IMR-90 (cell line): Measurements from ENCODE around the gene POLR2E. TPM values are rescaled to one million over a fixed set of nuclear protein-coding genes. Genes with fewer than 3 reads are reported as not detected.

Experiments
- ATAC-seq: fragments of 200-7000 bp; cut with Tn5 transposase; 2 replicates; pipeline ENCODE4 v1.9.1; 2020; ENCODE audit warnings: low read depth, mild to moderate bottlenecking, moderate library complexity
- BruUV-seq: library from RNA; stranded (reverse); fragments of 400-500 nt; replicated peaks from 2 replicates; lab custom pipeline; 2021; lab: Mats Ljungman, UMichigan
- CTCF ChIA-PET: fragments of 300-600 bp; formaldehyde crosslinking; extraction: SDS; loops from one replicate; lab custom pipeline; 2021; ENCODE audit warnings: antibody characterized with exemption; lab: Yijun Ruan, JAX
- POLR2A ChIA-PET: fragments of 300-600 bp; sonication (Branson Sonifier 250); formaldehyde crosslinking; loops from one replicate; lab custom pipeline; 2022; ENCODE audit warnings: antibody characterized with exemption; ENCODE audit not compliant: unreplicated experiment; lab: Charles Lee
- DNase-seq: peaks from one replicate; pipeline ENCODE4 v3.0.0; 2013
- H2AFZ ChIP-seq: replicated peaks from 2 replicates; pipeline ENCODE3; 2013; ENCODE audit warnings: low read length, mild to moderate bottlenecking; ENCODE audit not compliant: poor library complexity
- H2AK5ac ChIP-seq: 2 replicates; pipeline ENCODE4 v1.6.1; 2013; ENCODE audit warnings: low read depth, low read length, inconsistent platforms
- H2AK9ac ChIP-seq: replicated peaks from 2 replicates; pipeline ENCODE3; 2013; ENCODE audit warnings: mild to moderate bottlenecking, low read depth, low read length, moderate library complexity; ENCODE audit not compliant: poor library complexity
- H2BK120ac ChIP-seq: 2 replicates; pipeline ENCODE4 v1.6.1; 2013; ENCODE audit warnings: low read depth, low read length, inconsistent platforms
- H2BK15ac ChIP-seq: 3 replicates; pipeline ENCODE4 v1.6.1; 2013; ENCODE audit warnings: low read depth, low read length, inconsistent platforms
- H2BK20ac ChIP-seq: 2 replicates; pipeline ENCODE4 v1.6.1; 2013; ENCODE audit warnings: low read depth, mild to moderate bottlenecking, inconsistent platforms, low read length, moderate library complexity
- H2BK5ac ChIP-seq: 2 replicates; pipeline ENCODE4 v1.6.1; 2013; ENCODE audit warnings: mild to moderate bottlenecking, low read depth, low read length, inconsistent platforms; ENCODE audit not compliant: poor library complexity, severe bottlenecking
- H3K14ac ChIP-seq: replicated peaks from 2 replicates; pipeline ENCODE4 v1.6.1; 2013; ENCODE audit warnings: low read depth, low read length, inconsistent platforms
- H3K18ac ChIP-seq: 2 replicates; pipeline ENCODE4 v1.6.1; 2013; ENCODE audit warnings: low read depth, low read length, control low read depth
- H3K23ac ChIP-seq: 2 replicates; pipeline ENCODE4 v1.6.1; 2013; ENCODE audit warnings: low read depth, low read length, inconsistent platforms
- H3K27ac ChIP-seq: 2 replicates; pipeline ENCODE4 v1.5.1; 2013; ENCODE audit warnings: mild to moderate bottlenecking, control low read depth, low read length; ENCODE audit not compliant: insufficient read depth
- H3K27me3 ChIP-seq: 2 replicates; pipeline ENCODE4 v1.6.1; 2013; ENCODE audit warnings: low read length; ENCODE audit not compliant: control insufficient read depth, insufficient read depth
- H3K36me3 ChIP-seq: 2 replicates; pipeline ENCODE4 v1.6.1; 2013; ENCODE audit warnings: low read length, mixed read lengths; ENCODE audit not compliant: control insufficient read depth, insufficient read depth
- H3K4ac ChIP-seq: 2 replicates; pipeline ENCODE4 v1.6.1; 2013; ENCODE audit warnings: low read depth, low read length, inconsistent platforms
- H3K4me1 ChIP-seq: 2 replicates; pipeline ENCODE4 v1.6.1; 2013; ENCODE audit warnings: low read length, mixed read lengths; ENCODE audit not compliant: control insufficient read depth, insufficient read depth
- H3K4me2 ChIP-seq: 2 replicates; pipeline ENCODE4 v1.6.1; 2013; ENCODE audit warnings: low read depth, mild to moderate bottlenecking, control low read depth, low read length, moderate library complexity
- H3K4me3 ChIP-seq: 2 replicates; pipeline ENCODE4 v1.5.1; 2013; ENCODE audit warnings: low read depth, mild to moderate bottlenecking, control low read depth, low read length, moderate library complexity; ENCODE audit not compliant: insufficient read depth
- H3K56ac ChIP-seq: 2 replicates; pipeline ENCODE4 v1.6.1; 2013; ENCODE audit warnings: low read length, inconsistent platforms; ENCODE audit not compliant: insufficient read depth; ENCODE audit errors: extremely low read depth
- H3K79me1 ChIP-seq, 2 experiments: 2 replicates each; pipeline ENCODE4 v1.6.1; 2013; ENCODE audit warnings: low read length in 2 of 2, inconsistent platforms in 1 of 2, low read depth in 1 of 2
- H3K9ac ChIP-seq: 2 replicates; pipeline ENCODE4 v1.6.1; 2013; ENCODE audit warnings: low read depth, low read length, control low read depth
- H3K9me1 ChIP-seq: 2 replicates; pipeline ENCODE4 v1.6.1; 2013; ENCODE audit warnings: low read length, inconsistent platforms; ENCODE audit not compliant: insufficient read depth
- H3K9me3 ChIP-seq: 2 replicates; pipeline ENCODE4 v1.6.1; 2013; ENCODE audit warnings: low read length; ENCODE audit not compliant: control insufficient read depth, insufficient read depth
- H4K20me1 ChIP-seq: 2 replicates; pipeline ENCODE4 v1.6.1; 2013; ENCODE audit warnings: low read length, inconsistent platforms; ENCODE audit not compliant: insufficient read depth
- H4K5ac ChIP-seq: 2 replicates; pipeline ENCODE4 v1.6.1; 2013; ENCODE audit warnings: mild to moderate bottlenecking, low read depth, low read length, control low read depth
- H4K8ac ChIP-seq, 2 experiments: 2 replicates each; pipeline ENCODE4 v1.6.1; 2013; ENCODE audit warnings: low read depth in 2 of 2, low read length in 2 of 2, control low read depth in 1 of 2, inconsistent platforms in 1 of 2
- H4K91ac ChIP-seq: 2 replicates; pipeline ENCODE4 v1.6.1; 2013; ENCODE audit warnings: low read depth, low read length, inconsistent platforms; ENCODE audit not compliant: insufficient read depth
- CEBPB ChIP-seq: IDR thresholded peaks from 2 replicates; pipeline ENCODE4 v1.6.1; 2012; ENCODE audit warnings: low read depth, low read length, improper control_type of control experiment
- CHD1 ChIP-seq: IDR thresholded peaks from 2 replicates; pipeline ENCODE4 v1.6.1; 2012; ENCODE audit warnings: low read depth, low read length, improper control_type of control experiment
- FOS ChIP-seq: fragments of 150-350 bp; IDR thresholded peaks from 2 replicates; pipeline ENCODE4 v1.6.1; 2016; ENCODE audit warnings: low read depth, low read length
- MAFK ChIP-seq: IDR thresholded peaks from 2 replicates; pipeline ENCODE4 v1.6.1; 2012; ENCODE audit warnings: low read depth, low read length, improper control_type of control experiment
- MAZ ChIP-seq: IDR thresholded peaks from 2 replicates; pipeline ENCODE4 v1.6.1; 2012; ENCODE audit warnings: low read depth, mild to moderate bottlenecking, low read length, improper control_type of control experiment, moderate library complexity, borderline replicate concordance
- SMC3 ChIP-seq: fragments of 150-350 bp; IDR thresholded peaks from 2 replicates; pipeline ENCODE4 v1.6.1; 2016; ENCODE audit warnings: low read depth, mild to moderate bottlenecking, antibody characterized with exemption, low read length, moderate library complexity
- WGBS, 2 experiments: methylation state at CpG; one replicate each; pipeline versions ENCODE4 v1.1.5 to v1.1.7; 2013; ENCODE audit warnings: missing lambda C conversion rate in 2 of 2; ENCODE audit not compliant: insufficient read length in 1 of 2; ENCODE audit errors: extremely low coverage in 2 of 2; 5-methylcytosine and 5-hydroxymethylcytosine counted together
- dilution Hi-C: fragments of 300-500 bp; cut with HindIII; formaldehyde crosslinking; loops from one replicate; pipeline ENCODE4 v1.14.3; 2018; ENCODE audit warnings: low sequenced_read_pairs; ENCODE audit not compliant: unreplicated experiment
- in situ Hi-C: fragments of 300-500 bp; cut with MboI; formaldehyde crosslinking; loops from 3 replicates; pipeline ENCODE4 v1.14.3; 2019; ENCODE audit warnings: low sequenced_read_pairs, inconsistent platforms, mixed read lengths
- intact Hi-C: fragments of 100-400 bp; cut with micrococcal nuclease; formaldehyde crosslinking; loops from 2 replicates; pipeline ENCODE4 v1.10.0; 2022
- polyA plus RNA-seq, 3 experiments: library from polyadenylated mRNA; depleted of rRNA; stranded (reverse); fragments of >200 nt; gene quantifications; 2 replicates each; pipeline ENCODE4 v1.2.3, GENCODE V29; 2012; ENCODE audit warnings: low replicate concordance in 1 of 3
- total RNA-seq: library from RNA; depleted of rRNA; stranded (reverse); fragments of >200 nt; gene quantifications from 2 replicates; pipeline ENCODE4 v1.2.3, GENCODE V29; 2012
- TF ChIP-seq, protein P1 (sequence below): fragments of 150-350 bp; IDR thresholded peaks from 2 replicates; pipeline ENCODE4 v1.6.1; 2017; ENCODE audit warnings: mild to moderate bottlenecking, antibody characterized with exemption, low read length, low read depth

The POLR2E gene
- total and polyA plus RNA-seq, 2 of the 4 experiments (the other 2 are of a cell fraction) = 294 to 391 TPM

DNA sequence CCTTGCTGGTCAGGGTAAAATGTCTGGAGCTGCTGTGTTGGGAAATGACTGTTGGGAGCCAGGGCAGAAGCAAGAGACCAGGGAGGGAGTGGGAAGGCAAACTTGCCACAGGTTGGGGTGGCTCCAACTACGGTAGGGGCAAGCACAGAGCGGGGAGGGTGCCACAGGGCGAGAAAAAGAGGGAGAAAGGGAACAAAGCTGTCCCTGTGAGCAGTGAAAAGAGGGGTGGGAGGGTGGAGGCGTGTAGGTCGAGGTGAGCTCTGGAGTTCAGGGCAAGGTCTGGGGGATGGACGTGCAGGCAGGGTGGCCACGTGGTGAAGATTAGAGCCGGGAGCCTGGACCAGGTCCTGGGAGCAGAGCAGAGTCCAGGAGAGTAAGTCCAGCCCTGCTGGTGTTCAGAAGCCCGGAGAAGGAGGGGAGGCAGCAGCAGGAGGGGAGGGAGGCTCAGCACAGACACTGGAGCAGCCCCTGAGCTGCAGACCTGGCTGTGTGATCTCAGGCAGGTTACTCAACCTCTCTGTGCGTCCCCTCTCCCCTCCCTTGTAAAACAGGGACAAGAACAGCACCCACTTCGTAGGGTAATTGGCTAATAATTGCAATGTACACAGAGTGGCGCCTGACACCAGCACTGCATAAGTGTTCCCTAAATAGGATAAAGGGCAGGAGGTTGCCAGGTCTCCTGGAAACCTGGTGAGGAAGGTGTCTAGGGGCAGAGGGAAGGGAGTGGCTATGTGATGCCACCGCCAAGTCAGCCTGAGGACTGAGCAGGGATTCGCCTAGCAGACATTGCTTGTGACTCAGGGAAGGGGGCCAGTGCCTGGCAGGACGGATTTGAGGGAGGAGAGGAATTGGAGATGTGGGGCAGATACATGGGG is 3.2 kb upstream of the POLR2E start:
- peaks cover 15% of the 10 kb centered on the region for H3K9me1 ChIP-seq
- peak overlapping the region; percentile 94 for H2BK120ac ChIP-seq
- H3K9me3 ChIP-seq = peaks cover 3% of the 10 kb centered on the region
- H3K4me3 ChIP-seq = no peak overlapping the region
- 73% methylated on average over 6 of the region's 15 CpGs; no CpG with 5 or more reads in 1 of the 2 experiments for WGBS, 2 experiments
- peak overlapping the region; percentile 91; the same call in 1 of the 3 replicates for H2BK15ac ChIP-seq
- peak overlapping the region; percentile 89 for H2AK9ac ChIP-seq
- peaks cover 4% of the 10 kb centered on the region; the same call in 1 of the 2 replicates for H3K36me3 ChIP-seq
- peak overlapping the region; percentile 98 for H2AK5ac ChIP-seq
- peak overlapping the region; percentile 72 for H3K14ac ChIP-seq
- dilution Hi-C loops (no loop called here), in situ Hi-C loops (no loop called here), intact Hi-C loops (no loop called here)
- peak overlapping the region; percentile 85 for H2BK20ac ChIP-seq
- H2BK5ac ChIP-seq = peak overlapping the region; percentile 73
- H4K91ac ChIP-seq = peak overlapping the region; percentile 74
- peak overlapping the region; percentile 16 to 76; a peak in 3 of 4 replicates for H4K8ac ChIP-seq
- peak overlapping the region; percentile 64 for H2AFZ ChIP-seq
- DNase-seq = peak; percentile 34
- no peak overlapping the region for H3K4me2 ChIP-seq
- peaks cover 29% of the 10 kb centered on the region for H4K20me1 ChIP-seq
- H3K23ac ChIP-seq = peak overlapping the region; percentile 63; the same call in 1 of the 2 replicates
- peak overlapping the region; percentile 53 for H3K27ac ChIP-seq
- H3K4me1 ChIP-seq = peaks cover 20% of the 10 kb centered on the region
- no peak overlapping the region for H3K56ac ChIP-seq
- ChIA-PET CTCF (no interaction called here), POLR2A (interaction anchor here (0.6 kb wide), 1 partner anchor 15 kb away, joined by 6 read pairs; no protein-coding TSS in a partner anchor)
- H3K18ac ChIP-seq = peak overlapping the region; percentile 24
- no peak overlapping the region for H3K9ac ChIP-seq
- H3K79me1 ChIP-seq = peaks cover 3 to 22% of the 10 kb centered on the region in 2 experiments; a peak in 2 of 4 replicates
- no peak for TF ChIP-seq CEBPB
- no peak for TF ChIP-seq FOS
- no peak for TF ChIP-seq MAFK
- no peak for TF ChIP-seq SMC3
- TF ChIP-seq, protein P1, sequence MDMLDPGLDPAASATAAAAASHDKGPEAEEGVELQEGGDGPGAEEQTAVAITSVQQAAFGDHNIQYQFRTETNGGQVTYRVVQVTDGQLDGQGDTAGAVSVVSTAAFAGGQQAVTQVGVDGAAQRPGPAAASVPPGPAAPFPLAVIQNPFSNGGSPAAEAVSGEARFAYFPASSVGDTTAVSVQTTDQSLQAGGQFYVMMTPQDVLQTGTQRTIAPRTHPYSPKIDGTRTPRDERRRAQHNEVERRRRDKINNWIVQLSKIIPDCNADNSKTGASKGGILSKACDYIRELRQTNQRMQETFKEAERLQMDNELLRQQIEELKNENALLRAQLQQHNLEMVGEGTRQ = no peak
- TF ChIP-seq CHD1 = no peak
- TF ChIP-seq MAZ = no peak
- ATAC-seq = no peak
- H3K4ac ChIP-seq = peak overlapping the region; percentile 91
- BruUV-seq = no TSS peak
- H3K27me3 ChIP-seq = no peaks in the 10 kb centered on the region
- H4K5ac ChIP-seq = peak overlapping the region; percentile 41
